HG02642 (cell line): Measurements from ENCODE around the gene CLPTM1L.
"Not testable (repeated sequence)": the region's sequence is repeated elsewhere in the genome, so short reads cannot be mapped to it uniquely, and the experiment has no call there.

Experiments
- ATAC-seq: cut with Tn5 transposase; IDR thresholded peaks from one replicate; pipeline ENCODE4 v1.9.1; 2021; ENCODE audit warnings: mild to moderate bottlenecking; ENCODE audit not compliant: unreplicated experiment, poor library complexity

The CLPTM1L gene

DNA sequence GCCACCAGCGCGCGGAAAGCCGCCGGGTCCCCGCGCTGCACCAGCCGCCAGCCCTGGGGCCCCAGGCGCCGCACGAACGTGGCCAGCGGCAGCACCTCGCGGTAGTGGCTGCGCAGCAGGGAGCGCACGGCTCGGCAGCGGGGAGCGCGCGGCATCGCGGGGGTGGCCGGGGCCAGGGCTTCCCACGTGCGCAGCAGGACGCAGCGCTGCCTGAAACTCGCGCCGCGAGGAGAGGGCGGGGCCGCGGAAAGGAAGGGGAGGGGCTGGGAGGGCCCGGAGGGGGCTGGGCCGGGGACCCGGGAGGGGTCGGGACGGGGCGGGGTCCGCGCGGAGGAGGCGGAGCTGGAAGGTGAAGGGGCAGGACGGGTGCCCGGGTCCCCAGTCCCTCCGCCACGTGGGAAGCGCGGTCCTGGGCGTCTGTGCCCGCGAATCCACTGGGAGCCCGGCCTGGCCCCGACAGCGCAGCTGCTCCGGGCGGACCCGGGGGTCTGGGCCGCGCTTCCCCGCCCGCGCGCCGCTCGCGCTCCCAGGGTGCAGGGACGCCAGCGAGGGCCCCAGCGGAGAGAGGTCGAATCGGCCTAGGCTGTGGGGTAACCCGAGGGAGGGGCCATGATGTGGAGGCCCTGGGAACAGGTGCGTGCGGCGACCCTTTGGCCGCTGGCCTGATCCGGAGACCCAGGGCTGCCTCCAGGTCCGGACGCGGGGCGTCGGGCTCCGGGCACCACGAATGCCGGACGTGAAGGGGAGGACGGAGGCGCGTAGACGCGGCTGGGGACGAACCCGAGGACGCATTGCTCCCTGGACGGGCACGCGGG lies 49.9 kb downstream of the CLPTM1L start, which contains the start of gene TERT:
Gene TERT (minus strand): TSS at position 234 of the 815 bp plus-strand sequence. CDS start 79 bp downstream, at position 155.
- no peak for ATAC-seq

DNA sequence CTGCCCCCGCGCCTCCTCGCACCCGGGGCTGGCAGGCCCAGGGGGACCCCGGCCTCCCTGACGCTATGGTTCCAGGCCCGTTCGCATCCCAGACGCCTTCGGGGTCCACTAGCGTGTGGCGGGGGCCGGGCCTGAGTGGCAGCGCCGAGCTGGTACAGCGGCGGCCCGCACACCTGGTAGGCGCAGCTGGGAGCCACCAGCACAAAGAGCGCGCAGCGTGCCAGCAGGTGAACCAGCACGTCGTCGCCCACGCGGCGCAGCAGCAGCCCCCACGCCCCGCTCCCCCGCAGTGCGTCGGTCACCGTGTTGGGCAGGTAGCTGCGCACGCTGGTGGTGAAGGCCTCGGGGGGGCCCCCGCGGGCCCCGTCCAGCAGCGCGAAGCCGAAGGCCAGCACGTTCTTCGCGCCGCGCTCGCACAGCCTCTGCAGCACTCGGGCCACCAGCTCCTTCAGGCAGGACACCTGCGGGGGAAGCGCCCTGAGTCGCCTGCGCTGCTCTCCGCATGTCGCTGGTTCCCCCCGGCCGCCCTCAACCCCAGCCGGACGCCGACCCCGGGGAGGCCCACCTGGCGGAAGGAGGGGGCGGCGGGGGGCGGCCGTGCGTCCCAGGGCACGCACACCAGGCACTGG lies 50.6 kb downstream of the CLPTM1L start:
- ATAC-seq, result no peak

GRCh38 chr5:1293416-1294205 lies 51.3 kb downstream of the CLPTM1L start:
- no peak for ATAC-seq

DNA sequence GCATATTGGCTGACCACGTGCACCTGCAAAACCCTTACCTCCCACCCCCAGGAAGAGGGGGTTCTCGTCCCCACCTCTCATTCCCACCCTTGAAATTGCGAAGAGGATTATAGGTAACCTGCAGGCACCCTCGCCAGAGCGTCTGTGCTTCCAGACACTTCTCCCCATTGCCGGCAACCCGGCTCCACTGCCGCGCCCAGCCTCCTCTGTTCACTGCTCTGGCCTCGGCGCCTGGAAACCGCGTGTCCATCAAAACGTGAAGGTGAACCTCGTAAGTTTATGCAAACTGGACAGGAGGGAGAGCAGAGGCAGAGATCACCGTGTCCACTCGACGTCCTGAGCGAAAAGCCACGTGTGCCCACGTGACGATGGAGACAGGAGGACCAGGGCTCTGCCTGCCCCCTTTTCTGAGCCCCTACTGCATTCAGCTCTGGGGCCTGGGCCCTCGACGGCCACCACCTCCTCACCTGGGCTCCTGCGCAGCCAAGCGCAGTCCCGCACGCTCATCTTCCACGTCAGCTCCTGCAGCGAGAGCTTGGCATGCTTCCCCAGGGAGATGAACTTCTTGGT lies 52.0 kb downstream of the CLPTM1L start:
- ATAC-seq, result no peak

DNA sequence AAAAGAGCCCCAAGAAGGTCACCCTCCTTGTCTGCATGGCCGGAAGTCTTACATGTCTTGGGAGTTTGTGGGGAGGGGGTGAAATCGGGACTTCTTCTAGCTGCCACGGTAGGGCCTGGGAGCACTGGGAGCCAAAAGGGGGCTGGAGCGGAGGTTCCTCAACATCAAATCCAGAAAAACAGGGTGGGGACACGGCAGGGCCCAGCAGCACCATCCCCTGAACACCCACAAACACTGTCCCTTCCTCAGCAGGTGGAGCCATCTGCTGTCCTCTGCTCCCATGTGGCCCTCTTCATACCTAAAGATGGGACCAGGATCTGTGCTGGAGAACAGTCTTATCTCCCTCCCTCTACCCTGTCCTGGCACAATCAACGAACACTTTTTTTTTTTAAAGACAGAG lies 52.8 kb downstream of the CLPTM1L start:
- no peak for ATAC-seq

- ATAC-seq, result no peak
Measured at GRCh38 chr5:1291611-1292080, 53.3 kb downstream of the CLPTM1L start.

- not testable (repeated sequence) for ATAC-seq
Measured at GRCh38 chr5:1290956-1291355, 53.9 kb downstream of the CLPTM1L start.

DNA sequence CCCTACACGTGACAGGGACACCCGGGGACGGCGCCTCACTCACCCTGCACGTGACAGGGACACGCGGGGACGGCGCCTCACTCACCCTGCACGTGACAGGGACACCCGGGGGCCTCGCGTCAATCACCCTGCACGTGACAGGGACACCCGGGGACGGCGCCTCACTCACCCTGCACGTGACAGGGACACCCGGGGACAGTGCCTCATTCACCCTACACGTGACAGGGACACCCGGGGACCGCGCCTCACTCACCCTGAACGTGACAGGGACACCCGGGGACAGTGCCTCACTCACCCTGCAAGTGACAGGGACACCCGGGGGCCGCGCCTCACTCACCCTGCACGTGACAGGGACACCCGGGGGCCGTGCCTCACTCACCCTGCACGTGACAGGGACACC lies 55.3 kb downstream of the CLPTM1L start:
- ATAC-seq, result not testable (repeated sequence)

- no peak for ATAC-seq
Measured at GRCh38 chr5:1288439-1289335, 56.2 kb downstream of the CLPTM1L start.

- ATAC-seq, result no peak
Measured at GRCh38 chr5:1285883-1286291, 59.0 kb downstream of the CLPTM1L start.

DNA sequence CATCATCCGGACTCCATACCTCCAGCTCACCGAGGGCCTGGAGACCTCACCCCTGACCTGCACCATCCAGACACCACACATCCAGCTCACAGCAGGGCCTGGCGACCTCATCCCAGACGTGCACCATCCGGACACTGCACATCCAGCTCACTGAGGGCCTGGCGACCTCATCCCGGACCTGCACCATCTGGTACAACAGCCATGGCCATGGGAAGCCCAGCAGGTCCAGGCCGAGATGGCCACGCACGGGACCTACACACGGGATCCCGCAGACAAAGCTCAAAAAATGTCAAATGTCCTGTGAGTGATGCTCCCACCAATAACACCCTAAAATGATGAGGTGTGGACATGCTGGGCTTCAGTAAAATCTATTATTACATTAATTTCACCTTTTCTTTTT lies 59.8 kb downstream of the CLPTM1L start:
- no peak for ATAC-seq

- ATAC-seq, result not testable (repeated sequence)
Measured at GRCh38 chr5:1284336-1284970, 60.4 kb downstream of the CLPTM1L start.

GRCh38 chr5:1283729-1284041 lies 61.2 kb downstream of the CLPTM1L start:
- ATAC-seq, result not testable (repeated sequence)

DNA sequence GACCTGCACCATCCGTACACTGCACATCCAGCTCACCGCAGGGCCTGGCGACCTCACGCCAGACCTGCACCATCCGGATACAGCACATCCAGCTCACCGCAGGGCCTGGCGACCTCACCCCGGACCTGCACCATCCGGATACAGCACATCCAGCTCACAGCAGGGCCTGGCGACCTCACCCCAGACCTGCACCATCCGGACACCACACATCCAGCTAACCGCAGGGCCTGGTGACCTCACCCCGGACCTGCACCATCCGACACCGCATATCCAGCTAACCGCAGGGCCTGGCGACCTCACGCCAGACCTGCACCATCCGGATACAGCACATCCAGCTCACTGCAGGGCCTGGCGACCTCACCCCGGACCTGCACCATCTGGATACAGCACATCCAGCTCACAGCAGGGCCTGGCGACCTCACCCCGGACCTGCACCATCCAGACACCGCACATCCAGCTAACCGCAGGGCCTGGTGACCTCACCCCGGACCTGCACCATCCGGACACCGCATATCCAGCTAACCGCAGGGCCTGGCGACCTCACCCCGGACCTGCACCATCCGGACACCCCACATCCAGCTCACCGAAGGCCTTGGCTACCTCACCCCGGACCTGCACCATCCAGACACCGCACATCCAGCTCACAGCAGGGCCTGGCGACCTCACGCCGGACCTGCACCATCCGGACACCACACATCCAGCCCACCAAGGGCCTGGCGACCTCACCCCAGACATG lies 61.7 kb downstream of the CLPTM1L start:
- ATAC-seq, result not testable (repeated sequence)

- ATAC-seq, result no peak
Measured at GRCh38 chr5:1282131-1282992, 62.5 kb downstream of the CLPTM1L start.

DNA sequence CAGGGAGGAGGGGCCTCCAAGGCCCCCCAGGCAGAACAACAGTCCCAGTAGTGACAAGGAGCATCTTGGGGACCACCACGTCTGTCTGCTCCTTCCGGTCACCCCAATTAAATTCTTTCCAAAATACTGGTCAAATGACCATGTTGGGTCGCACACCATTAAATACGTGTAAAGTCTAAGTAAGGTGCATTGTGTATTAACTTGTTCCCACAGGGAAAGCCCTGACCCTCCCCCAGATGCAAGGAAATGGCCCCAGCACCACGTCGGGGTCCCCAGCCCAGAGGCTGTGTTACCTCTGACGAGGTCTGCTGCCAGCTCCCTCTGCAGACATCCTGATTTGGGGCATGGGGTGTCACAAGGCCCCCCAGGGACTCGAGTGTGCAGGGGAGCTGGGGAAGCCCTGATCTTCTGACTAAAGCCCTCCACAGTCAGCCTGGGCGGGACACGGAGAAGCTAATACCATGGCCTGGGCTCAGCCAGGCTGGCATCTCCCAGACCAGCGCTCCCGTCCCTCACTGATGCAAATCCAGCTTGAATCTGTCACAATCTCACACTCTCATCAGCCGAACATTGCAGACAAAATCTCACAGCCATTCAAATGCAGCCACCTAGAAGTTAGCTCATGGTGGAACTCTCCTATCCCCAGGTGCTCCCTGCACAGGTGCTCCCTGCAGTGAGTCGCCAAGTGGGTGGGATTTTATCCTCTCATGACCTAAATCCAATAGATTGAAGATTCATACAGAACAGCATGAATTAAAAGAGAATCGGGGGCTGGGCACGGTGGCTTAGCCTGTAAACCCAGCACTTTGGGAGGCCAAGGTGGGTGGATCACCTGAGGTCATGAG lies 63.6 kb downstream of the CLPTM1L start:
- ATAC-seq, result no peak
